Progenitor cell of endocrine pancreas (in vitro differentiated cells): ENCODE results near the gene BABAM1. TPM values are rescaled to one million over a fixed set of nuclear protein-coding genes. Genes with fewer than 3 reads are reported as not detected.

Source experiments
- DNase-seq: peaks from one replicate; pipeline ENCODE4 v3.0.0; 2021; ENCODE audit warnings: low spot score; ENCODE audit not compliant: unreplicated experiment
- H3K27ac Mint-ChIP-seq: 2 replicates; pipeline ENCODE4 v1.8.0; 2021; ENCODE audit warnings: mild to moderate bottlenecking, moderate library complexity, mixed read lengths
- H3K27me3 Mint-ChIP-seq: 2 replicates; pipeline ENCODE4 v1.8.0; 2021; ENCODE audit warnings: mixed read lengths
- H3K36me3 Mint-ChIP-seq: 2 replicates; pipeline ENCODE4 v1.8.0; 2022; ENCODE audit warnings: mixed read lengths; ENCODE audit not compliant: insufficient read depth
- H3K4me1 Mint-ChIP-seq: 2 replicates; pipeline ENCODE4 v1.8.0; 2021; ENCODE audit warnings: low read depth, mixed read lengths
- H3K4me3 Mint-ChIP-seq: 2 replicates; pipeline ENCODE4 v1.8.0; 2021; ENCODE audit warnings: low read depth, mild to moderate bottlenecking, moderate library complexity, mixed read lengths
- H3K9me3 Mint-ChIP-seq: 2 replicates; pipeline ENCODE4 v1.8.0; 2021; ENCODE audit warnings: low read depth, mixed read lengths
- CTCF ChIP-seq: fragments of 200-600 bp; sonication (generic); IDR thresholded peaks from one replicate; pipeline ENCODE4 v1.5.0; 2021; ENCODE audit warnings: antibody characterized with exemption, mild to moderate bottlenecking; ENCODE audit not compliant: unreplicated experiment
- total RNA-seq: library from RNA; stranded (reverse); gene quantifications from 2 replicates; pipeline ENCODE4 v1.2.1, GENCODE V29; 2021

Gene BABAM1
- total RNA-seq, 1 donor from 2014 or later = 113 TPM

- H3K27me3 Mint-ChIP-seq = peaks cover 7% of the 10 kb centered on the region
- H3K4me1 Mint-ChIP-seq = no peaks in the 10 kb centered on the region
- H3K36me3 Mint-ChIP-seq = peaks cover 13% of the 10 kb centered on the region
- TF ChIP-seq CTCF = no peak
- H3K27ac Mint-ChIP-seq = no peak overlapping the region
- no peaks in the 10 kb centered on the region for H3K9me3 Mint-ChIP-seq
- H3K4me3 Mint-ChIP-seq = no peak overlapping the region
- DNase-seq = no peak
Measured at GRCh38 chr19:17279436-17279835, 12.2 kb downstream of the BABAM1 start.

GRCh38 chr19:17281391-17282304 is 14.4 kb downstream of the BABAM1 start, which contains the start of gene ANKLE1:
ANKLE1 (plus strand) TSS chr19:17281901; CDS start chr19:17281921, 20 bp downstream.
- no peaks in the 10 kb centered on the region for H3K9me3 Mint-ChIP-seq
- TF ChIP-seq CTCF = no peak
- H3K4me3 Mint-ChIP-seq = peak within 1 kb of the TSS; percentile 67
- H3K27me3 Mint-ChIP-seq = peaks cover 7% of the 10 kb centered on the region
- DNase-seq = no peak
- peaks cover 8% of the 10 kb centered on the region for H3K36me3 Mint-ChIP-seq
- no peaks in the 10 kb centered on the region for H3K4me1 Mint-ChIP-seq
- H3K27ac Mint-ChIP-seq = no peak within 1 kb of the TSS

GRCh38 chr19:17282488-17283125 is 15.4 kb downstream of the BABAM1 start:
- Mint-ChIP-seq H3K27me3 (peaks cover 7% of the 10 kb centered on the region), H3K9me3 (no peaks in the 10 kb centered on the region), H3K27ac (no peak overlapping the region), H3K4me1 (no peaks in the 10 kb centered on the region), H3K36me3 (peaks cover 3% of the 10 kb centered on the region), H3K4me3 (peak overlapping the region; percentile 67)
- peak; percentile 86 for DNase-seq
- peak; percentile 97 for TF ChIP-seq CTCF

- no peak overlapping the region for H3K4me3 Mint-ChIP-seq
- H3K27ac Mint-ChIP-seq = no peak overlapping the region
- TF ChIP-seq CTCF = no peak
- H3K27me3 Mint-ChIP-seq = peaks cover 7% of the 10 kb centered on the region
- H3K4me1 Mint-ChIP-seq = no peaks in the 10 kb centered on the region
- H3K9me3 Mint-ChIP-seq = no peaks in the 10 kb centered on the region
- DNase-seq = no peak
- peaks cover 2% of the 10 kb centered on the region for H3K36me3 Mint-ChIP-seq
Measured at GRCh38 chr19:17283504-17283996, 16.3 kb downstream of the BABAM1 start.

- DNase-seq = no peak
- Mint-ChIP-seq H3K4me3 (no peak overlapping the region), H3K27me3 (peaks cover 7% of the 10 kb centered on the region), H3K27ac (no peak overlapping the region), H3K4me1 (no peaks in the 10 kb centered on the region), H3K9me3 (no peaks in the 10 kb centered on the region), H3K36me3 (no peaks in the 10 kb centered on the region)
- no peak for TF ChIP-seq CTCF
Measured at GRCh38 chr19:17285415-17286135, 18.3 kb downstream of the BABAM1 start.
